ENCODE measurements around the gene TFAP2E. TPM values are rescaled to one million over a fixed set of nuclear protein-coding genes. Genes with fewer than 3 reads are reported as not detected.

TFAP2E gene
- total RNA-seq, 1 experiment from 2014 or later, result 0.72 TPM

GRCh38 chr1:35597870-35598269, 24.8 kb downstream of the TFAP2E start:
- intact Hi-C loops (cut with micrococcal nuclease; ENCODE audit: unreplicated experiment), result no loop called here
- Histone ChIP-seq H3K4me3 (no peak overlapping the region), H4K20me1 (ENCODE audit: insufficient read depth) (peaks cover 8% of the 10 kb centered on the region; the same call in 1 of the 2 replicates), H3K4me2 (no peak overlapping the region), H3K36me3 (ENCODE audit: low read depth) (peaks cover 13% of the 10 kb centered on the region), H3K9me3 (ENCODE audit: insufficient read depth, low read depth) (no peaks in the 10 kb centered on the region), H3K79me2 (ENCODE audit: low read depth) (no peaks in the 10 kb centered on the region), H3K4me1 (replicated peaks; ENCODE audit: insufficient read depth) (no peaks in the 10 kb centered on the region), H3F3A (ENCODE audit: insufficient read depth, low read depth) (no peaks in the 10 kb centered on the region), H2AFZ (no peak overlapping the region), H3K27ac (no peak overlapping the region), H3K27me3 (ENCODE audit: insufficient read depth, low read depth) (no peaks in the 10 kb centered on the region), H3K9me2 (ENCODE audit: insufficient read depth) (no peaks in the 10 kb centered on the region)
- POLR2A ChIA-PET (ENCODE audit: unreplicated experiment), result no interaction called here
- CTCF ChIA-PET, result no interaction called here
- TF ChIP-seq EZH2 (IDR thresholded peaks at IDR 0.05; ENCODE audit: low read depth), result no peak
- TF ChIP-seq CTCF (conservative IDR thresholded peaks at IDR 0.05), result no peak
- no peak for DNase-seq
- BruUV-seq (replicated peaks), result no TSS peak

GRCh38 chr1:35598895-35599294, 25.8 kb downstream of the TFAP2E start:
- no peaks in the 10 kb centered on the region for H3K4me1 ChIP-seq (replicated peaks; ENCODE audit: insufficient read depth)
- POLR2A ChIA-PET (ENCODE audit: unreplicated experiment), result no interaction called here
- H3K27me3 ChIP-seq (ENCODE audit: insufficient read depth, low read depth), result no peaks in the 10 kb centered on the region
- H2AFZ ChIP-seq, result no peak overlapping the region
- H3K4me2 ChIP-seq, result no peak overlapping the region
- no peak for DNase-seq
- CTCF ChIA-PET, result no interaction called here
- no peaks in the 10 kb centered on the region for H3K9me3 ChIP-seq (ENCODE audit: insufficient read depth, low read depth)
- no TSS peak for BruUV-seq (replicated peaks)
- TF ChIP-seq CTCF (conservative IDR thresholded peaks at IDR 0.05) (no peak), EZH2 (IDR thresholded peaks at IDR 0.05; ENCODE audit: low read depth) (no peak)
- intact Hi-C loops (cut with micrococcal nuclease; ENCODE audit: unreplicated experiment), result no loop called here
- peaks cover 8% of the 10 kb centered on the region; the same call in 1 of the 2 replicates for H4K20me1 ChIP-seq (ENCODE audit: insufficient read depth)
- no peak overlapping the region for H3K4me3 ChIP-seq
- no peaks in the 10 kb centered on the region for H3K9me2 ChIP-seq (ENCODE audit: insufficient read depth)
- H3K36me3 ChIP-seq (ENCODE audit: low read depth), result peaks cover 20% of the 10 kb centered on the region
- no peaks in the 10 kb centered on the region for H3K79me2 ChIP-seq (ENCODE audit: low read depth)
- H3K27ac ChIP-seq, result no peak overlapping the region
- no peaks in the 10 kb centered on the region for H3F3A ChIP-seq (ENCODE audit: insufficient read depth, low read depth)

- POLR2A ChIA-PET (ENCODE audit: unreplicated experiment), result no interaction called here
- CTCF ChIA-PET, result no interaction called here
- BruUV-seq (replicated peaks), result no TSS peak
These were observed 26.3 kb downstream of the TFAP2E start for GRCh38 chr1:35599411-35599810.

More at GRCh38 chr1:35599411-35599810, 26.3 kb downstream of the TFAP2E start:
- Histone ChIP-seq H3K27ac (no peak overlapping the region), H4K20me1 (ENCODE audit: insufficient read depth) (peaks cover 8% of the 10 kb centered on the region; the same call in 1 of the 2 replicates), H3K27me3 (ENCODE audit: insufficient read depth, low read depth) (no peaks in the 10 kb centered on the region), H3F3A (ENCODE audit: insufficient read depth, low read depth) (no peaks in the 10 kb centered on the region), H3K4me2 (no peak overlapping the region), H3K4me3 (no peak overlapping the region), H3K36me3 (ENCODE audit: low read depth) (peaks cover 20% of the 10 kb centered on the region), H3K9me3 (ENCODE audit: insufficient read depth, low read depth) (no peaks in the 10 kb centered on the region), H3K79me2 (ENCODE audit: low read depth) (no peaks in the 10 kb centered on the region), H3K9me2 (ENCODE audit: insufficient read depth) (no peaks in the 10 kb centered on the region), H3K4me1 (replicated peaks; ENCODE audit: insufficient read depth) (no peaks in the 10 kb centered on the region), H2AFZ (no peak overlapping the region)
- no peak for DNase-seq
- intact Hi-C loops (cut with micrococcal nuclease; ENCODE audit: unreplicated experiment), result no loop called here
- TF ChIP-seq EZH2 (IDR thresholded peaks at IDR 0.05; ENCODE audit: low read depth) (no peak), CTCF (conservative IDR thresholded peaks at IDR 0.05) (no peak)

All from PC-9 (cell line).